Measurements from ENCODE around the gene DUSP22.

DUSP22 gene

DNA sequence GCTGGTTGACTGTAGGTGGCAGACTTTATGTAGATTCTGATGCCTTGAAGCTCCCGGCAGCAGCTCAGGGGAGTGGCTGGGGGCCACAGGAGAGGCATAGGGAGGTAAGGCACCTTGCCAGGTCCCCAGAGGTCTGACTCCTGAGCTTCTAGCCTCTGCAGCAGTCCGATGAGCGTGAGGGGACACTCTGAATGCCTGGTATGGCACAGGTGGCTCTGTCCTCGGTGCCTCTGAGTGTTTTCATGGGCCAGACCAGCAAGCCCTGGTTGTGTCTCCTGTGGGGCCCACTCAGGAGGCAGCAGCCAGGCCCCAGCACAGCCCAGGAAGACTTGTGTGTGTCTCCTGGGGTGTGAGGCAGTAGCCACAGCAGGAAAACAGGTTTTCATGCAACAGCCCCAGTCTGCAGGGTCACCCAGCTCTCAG lies 59.6 kb downstream of the DUSP22 start:
- TF ChIP-seq, protein P1, sequence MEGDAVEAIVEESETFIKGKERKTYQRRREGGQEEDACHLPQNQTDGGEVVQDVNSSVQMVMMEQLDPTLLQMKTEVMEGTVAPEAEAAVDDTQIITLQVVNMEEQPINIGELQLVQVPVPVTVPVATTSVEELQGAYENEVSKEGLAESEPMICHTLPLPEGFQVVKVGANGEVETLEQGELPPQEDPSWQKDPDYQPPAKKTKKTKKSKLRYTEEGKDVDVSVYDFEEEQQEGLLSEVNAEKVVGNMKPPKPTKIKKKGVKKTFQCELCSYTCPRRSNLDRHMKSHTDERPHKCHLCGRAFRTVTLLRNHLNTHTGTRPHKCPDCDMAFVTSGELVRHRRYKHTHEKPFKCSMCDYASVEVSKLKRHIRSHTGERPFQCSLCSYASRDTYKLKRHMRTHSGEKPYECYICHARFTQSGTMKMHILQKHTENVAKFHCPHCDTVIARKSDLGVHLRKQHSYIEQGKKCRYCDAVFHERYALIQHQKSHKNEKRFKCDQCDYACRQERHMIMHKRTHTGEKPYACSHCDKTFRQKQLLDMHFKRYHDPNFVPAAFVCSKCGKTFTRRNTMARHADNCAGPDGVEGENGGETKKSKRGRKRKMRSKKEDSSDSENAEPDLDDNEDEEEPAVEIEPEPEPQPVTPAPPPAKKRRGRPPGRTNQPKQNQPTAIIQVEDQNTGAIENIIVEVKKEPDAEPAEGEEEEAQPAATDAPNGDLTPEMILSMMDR (IDR thresholded peaks at IDR 0.05; ENCODE audit: insufficient read depth, low read length, poor library complexity, severe bottlenecking): no peak

DNA sequence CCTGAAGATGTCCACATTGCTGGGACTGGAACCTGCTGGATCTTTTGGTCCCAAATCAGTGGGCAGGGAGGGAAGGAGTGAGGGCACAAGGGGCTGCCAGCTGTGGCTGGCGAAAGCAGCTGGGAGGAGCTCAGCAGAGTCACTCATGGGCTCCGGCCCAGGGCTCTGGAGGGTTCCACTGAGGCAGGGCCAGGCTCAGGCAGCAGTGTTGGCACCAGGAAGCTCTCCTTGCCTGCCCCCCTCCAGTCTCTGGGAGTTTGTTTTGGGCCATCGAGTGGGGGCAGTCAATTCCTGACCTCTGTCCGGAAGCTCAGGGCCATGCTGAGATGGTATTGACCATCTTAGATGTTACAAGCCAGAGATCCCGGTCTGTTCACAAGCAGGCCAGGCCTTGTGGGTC lies 60.2 kb downstream of the DUSP22 start:
- H3K4me3 ChIP-seq (replicated peaks; ENCODE audit: low read depth, low read length): no peak overlapping the region
- H3K36me3 ChIP-seq (ENCODE audit: control insufficient read depth, insufficient read depth, low read length): peaks cover 24% of the 10 kb centered on the region
- DNase-seq (ENCODE audit: extremely low read depth, insufficient read length): no peak
- TF ChIP-seq, protein P1 (IDR thresholded peaks at IDR 0.05; ENCODE audit: insufficient read depth, low read length, poor library complexity, severe bottlenecking): no peak
- H3K27me3 ChIP-seq (replicated peaks; ENCODE audit: control insufficient read depth, insufficient read depth, low read length): no peaks in the 10 kb centered on the region

More for the DNA sequence above, 59.6 kb downstream of the DUSP22 start:
- Histone ChIP-seq H3K27me3 (replicated peaks; ENCODE audit: control insufficient read depth, insufficient read depth, low read length) (no peaks in the 10 kb centered on the region), H3K36me3 (ENCODE audit: control insufficient read depth, insufficient read depth, low read length) (peaks cover 24% of the 10 kb centered on the region), H3K4me3 (replicated peaks; ENCODE audit: low read depth, low read length) (no peak overlapping the region)
- no peak for DNase-seq (ENCODE audit: extremely low read depth, insufficient read length)

DNA sequence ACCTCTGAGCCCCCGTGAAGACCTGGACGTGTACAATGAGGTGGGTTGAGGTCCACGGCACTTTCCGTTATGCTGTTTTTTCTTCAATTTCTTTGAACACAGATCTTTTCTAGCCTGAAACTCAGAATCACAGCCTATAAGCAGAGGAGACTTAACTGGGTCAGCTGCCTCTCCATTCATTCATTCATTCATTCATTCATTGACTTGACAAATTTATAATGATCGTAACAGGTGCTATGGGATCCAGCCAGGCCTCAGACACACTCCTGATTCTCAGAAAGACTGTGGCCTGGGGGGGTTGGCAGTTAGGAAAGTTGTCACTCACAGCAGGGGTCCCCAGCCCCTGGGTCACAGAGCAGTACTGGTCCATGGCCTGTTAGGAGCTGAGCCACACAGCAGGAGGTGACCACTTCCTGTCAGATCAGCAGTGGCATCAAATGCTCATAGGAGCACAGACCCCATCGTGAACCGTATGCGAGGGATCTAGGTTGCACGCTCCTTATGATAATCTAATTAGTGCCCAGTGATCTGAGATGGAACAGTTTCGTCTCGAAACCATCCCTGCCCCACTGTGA lies 60.7 kb downstream of the DUSP22 start:
- Histone ChIP-seq H3K27me3 (replicated peaks; ENCODE audit: control insufficient read depth, insufficient read depth, low read length) (no peaks in the 10 kb centered on the region), H3K4me3 (replicated peaks; ENCODE audit: low read depth, low read length) (no peak overlapping the region), H3K36me3 (ENCODE audit: control insufficient read depth, insufficient read depth, low read length) (peaks cover 21% of the 10 kb centered on the region)
- TF ChIP-seq, protein P1 (IDR thresholded peaks at IDR 0.05; ENCODE audit: insufficient read depth, low read length, poor library complexity, severe bottlenecking): no peak
- DNase-seq (ENCODE audit: extremely low read depth, insufficient read length): no peak

DNA sequence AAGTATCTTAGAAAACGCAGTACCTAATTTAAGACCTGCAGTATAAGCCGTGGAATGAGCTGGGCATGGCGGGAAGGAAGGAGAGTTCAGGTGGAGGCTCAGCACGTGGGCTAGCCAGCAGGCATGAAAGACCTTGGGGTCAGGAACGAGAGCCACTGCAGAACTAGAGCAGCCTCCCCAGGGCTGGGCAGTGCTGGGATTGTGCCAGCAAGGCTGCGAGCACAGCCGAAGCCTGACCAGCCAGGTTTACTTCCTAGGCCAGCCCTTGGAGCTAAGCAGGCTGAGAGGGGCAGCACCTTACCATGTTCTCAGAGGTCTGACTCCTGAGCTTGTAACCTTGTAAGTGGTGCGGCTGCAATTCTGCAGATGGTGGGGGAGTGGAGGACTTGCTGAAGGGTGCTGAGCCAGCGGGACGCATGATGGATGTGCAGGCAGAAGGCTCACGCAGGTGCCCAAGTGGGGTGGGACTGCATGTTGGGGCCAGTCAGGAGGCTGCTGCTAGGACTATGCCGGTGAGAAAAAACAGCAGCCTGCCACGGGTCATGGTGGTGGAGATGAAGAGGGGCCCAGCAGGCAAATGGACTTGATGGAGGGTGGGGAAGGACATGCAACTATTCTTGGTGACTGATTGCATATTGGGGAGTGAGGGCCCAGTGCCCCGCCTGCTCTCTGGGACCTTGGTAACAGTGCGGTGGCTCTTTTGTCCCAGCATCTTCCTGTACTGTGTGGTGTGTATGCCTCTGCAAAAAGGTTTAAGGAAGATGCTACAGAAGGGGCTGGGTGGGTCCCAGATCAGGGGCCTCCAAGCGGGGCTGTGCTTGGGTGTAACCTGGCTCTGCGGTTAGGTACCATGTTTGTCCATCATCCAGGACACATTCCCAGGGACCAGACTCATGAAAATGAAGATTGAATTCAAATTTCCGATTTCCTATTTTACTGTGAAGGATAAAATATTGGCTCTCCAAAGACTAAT lies 61.6 kb downstream of the DUSP22 start:
- no peak overlapping the region for H3K4me3 ChIP-seq (replicated peaks; ENCODE audit: low read depth, low read length)
- peaks cover 12% of the 10 kb centered on the region for H3K36me3 ChIP-seq (ENCODE audit: control insufficient read depth, insufficient read depth, low read length)
- DNase-seq (ENCODE audit: extremely low read depth, insufficient read length): no peak
- TF ChIP-seq, protein P1 (IDR thresholded peaks at IDR 0.05; ENCODE audit: insufficient read depth, low read length, poor library complexity, severe bottlenecking): no peak
- no peaks in the 10 kb centered on the region for H3K27me3 ChIP-seq (replicated peaks; ENCODE audit: control insufficient read depth, insufficient read depth, low read length)

DNA sequence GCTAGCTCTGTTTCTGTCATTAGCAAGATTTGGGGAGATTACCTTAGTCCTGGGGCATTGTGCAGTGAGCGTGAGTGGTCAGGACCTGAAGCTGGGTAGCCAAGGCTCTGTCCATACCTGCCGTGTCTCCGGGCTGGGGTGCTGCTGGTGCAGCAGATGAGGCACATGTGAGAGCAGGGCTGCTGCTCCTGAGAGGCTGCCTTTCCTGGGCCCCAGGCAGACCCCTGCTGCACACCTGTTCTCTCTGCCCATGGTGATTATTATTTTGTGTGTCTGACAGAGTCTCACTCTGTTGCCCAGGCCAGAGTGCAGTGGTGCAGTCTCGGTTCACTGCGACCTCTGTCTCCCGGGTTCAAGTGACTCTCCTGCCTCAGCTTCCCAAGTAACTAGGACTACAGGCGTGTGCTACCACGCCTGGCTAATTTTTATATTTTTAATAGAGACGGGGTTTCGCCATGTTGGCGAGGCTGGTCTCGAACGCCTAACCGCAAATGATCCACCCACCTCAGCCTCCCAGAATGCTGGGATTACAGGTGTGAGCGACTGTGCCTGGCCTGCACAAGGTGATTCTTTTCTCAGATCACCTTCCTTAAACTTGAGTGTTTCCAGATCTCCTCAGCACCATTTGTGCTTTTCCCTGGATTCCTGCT lies 62.5 kb downstream of the DUSP22 start:
- DNase-seq (ENCODE audit: extremely low read depth, insufficient read length): no peak
- peaks cover 5% of the 10 kb centered on the region for H3K36me3 ChIP-seq (ENCODE audit: control insufficient read depth, insufficient read depth, low read length)
- H3K4me3 ChIP-seq (replicated peaks; ENCODE audit: low read depth, low read length): no peak overlapping the region
- TF ChIP-seq, protein P1 (IDR thresholded peaks at IDR 0.05; ENCODE audit: insufficient read depth, low read length, poor library complexity, severe bottlenecking): no peak
- no peaks in the 10 kb centered on the region for H3K27me3 ChIP-seq (replicated peaks; ENCODE audit: control insufficient read depth, insufficient read depth, low read length)
